PC-3 (cell line): ENCODE measurements around the gene TP63.

ENCODE experiments used
- EZH2 ChIP-seq: fragments of 300-600 bp; sonication (generic); IDR thresholded peaks from one replicate; pipeline ENCODE4 v1.6.1; 2017; ENCODE audit warnings: antibody characterized with exemption, mild to moderate bottlenecking, low read length; ENCODE audit not compliant: unreplicated experiment
- EZH2phosphoT487 ChIP-seq: fragments of 300-600 bp; sonication (generic); IDR thresholded peaks from 2 replicates; pipeline ENCODE4 v1.6.1; 2018; ENCODE audit warnings: mild to moderate bottlenecking, antibody characterized with exemption, low read length, borderline replicate concordance
- TF ChIP-seq, protein P1 (sequence below): fragments of 300-600 bp; sonication (generic); conservative IDR thresholded peaks from 2 replicates; pipeline ENCODE4 v1.5.1; 2017; ENCODE audit warnings: antibody characterized with exemption, low read depth, mild to moderate bottlenecking, low read length

DNA sequence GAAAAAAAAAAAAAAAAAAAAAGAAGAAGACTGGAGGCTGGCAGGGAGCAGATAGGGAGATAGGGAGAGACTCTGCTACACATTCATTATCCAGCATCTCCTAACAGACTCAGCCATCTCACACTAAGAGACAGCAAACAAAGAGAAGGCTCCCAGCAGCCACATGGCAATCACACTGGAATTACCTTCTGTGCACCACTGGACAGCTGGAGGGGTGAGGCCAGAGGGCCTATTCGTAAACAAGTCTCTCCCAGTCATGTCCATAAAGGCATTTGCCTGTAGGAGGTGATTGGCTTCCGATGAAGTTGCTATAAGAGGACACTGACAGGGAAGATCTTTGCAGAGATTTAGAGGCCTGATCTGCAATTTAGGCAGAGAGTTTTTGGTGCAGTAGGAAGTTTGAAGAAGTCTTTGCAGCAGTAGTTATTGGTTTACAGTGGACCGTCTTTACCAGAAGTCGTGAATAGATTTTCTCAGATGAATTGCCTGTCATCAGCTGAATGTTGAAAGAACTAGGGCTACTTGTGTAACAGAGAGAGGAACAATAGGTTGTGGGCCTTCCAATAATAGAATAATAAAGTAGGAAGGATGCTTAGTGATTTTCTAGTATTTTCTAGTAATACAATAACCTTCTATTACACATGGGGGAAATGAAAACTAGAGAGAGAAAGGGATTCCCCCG is 89.7 kb downstream of the TP63 start:
- TF ChIP-seq, protein P1, sequence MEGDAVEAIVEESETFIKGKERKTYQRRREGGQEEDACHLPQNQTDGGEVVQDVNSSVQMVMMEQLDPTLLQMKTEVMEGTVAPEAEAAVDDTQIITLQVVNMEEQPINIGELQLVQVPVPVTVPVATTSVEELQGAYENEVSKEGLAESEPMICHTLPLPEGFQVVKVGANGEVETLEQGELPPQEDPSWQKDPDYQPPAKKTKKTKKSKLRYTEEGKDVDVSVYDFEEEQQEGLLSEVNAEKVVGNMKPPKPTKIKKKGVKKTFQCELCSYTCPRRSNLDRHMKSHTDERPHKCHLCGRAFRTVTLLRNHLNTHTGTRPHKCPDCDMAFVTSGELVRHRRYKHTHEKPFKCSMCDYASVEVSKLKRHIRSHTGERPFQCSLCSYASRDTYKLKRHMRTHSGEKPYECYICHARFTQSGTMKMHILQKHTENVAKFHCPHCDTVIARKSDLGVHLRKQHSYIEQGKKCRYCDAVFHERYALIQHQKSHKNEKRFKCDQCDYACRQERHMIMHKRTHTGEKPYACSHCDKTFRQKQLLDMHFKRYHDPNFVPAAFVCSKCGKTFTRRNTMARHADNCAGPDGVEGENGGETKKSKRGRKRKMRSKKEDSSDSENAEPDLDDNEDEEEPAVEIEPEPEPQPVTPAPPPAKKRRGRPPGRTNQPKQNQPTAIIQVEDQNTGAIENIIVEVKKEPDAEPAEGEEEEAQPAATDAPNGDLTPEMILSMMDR: no peak
- TF ChIP-seq EZH2phosphoT487 (no peak), EZH2 (no peak)
